ENCODE data around the gene CLDN2.

CLDN2 gene

GRCh38 chrX:106927023-106927422, 6.8 kb downstream of the CLDN2 start:
- H3K36me3 ChIP-seq (ENCODE audit: control insufficient read depth, insufficient read depth, low read length, severe bottlenecking) = no peaks in the 10 kb centered on the region
- H3K4me1 ChIP-seq (ENCODE audit: control insufficient read depth, insufficient read depth, low read length) = peaks cover 9% of the 10 kb centered on the region
- DNase-seq (ENCODE audit: low read depth) = no peak
- H3K9me3 ChIP-seq (ENCODE audit: control insufficient read depth, low read length) = peaks cover 9% of the 10 kb centered on the region
- peaks cover 10% of the 10 kb centered on the region for H3K27me3 ChIP-seq (replicated peaks; ENCODE audit: control insufficient read depth, insufficient read depth, low read length)
- H3K4me3 ChIP-seq (ENCODE audit: low read length) = no peak overlapping the region
- no peak overlapping the region for H3K9ac ChIP-seq (ENCODE audit: low read length)

DNA sequence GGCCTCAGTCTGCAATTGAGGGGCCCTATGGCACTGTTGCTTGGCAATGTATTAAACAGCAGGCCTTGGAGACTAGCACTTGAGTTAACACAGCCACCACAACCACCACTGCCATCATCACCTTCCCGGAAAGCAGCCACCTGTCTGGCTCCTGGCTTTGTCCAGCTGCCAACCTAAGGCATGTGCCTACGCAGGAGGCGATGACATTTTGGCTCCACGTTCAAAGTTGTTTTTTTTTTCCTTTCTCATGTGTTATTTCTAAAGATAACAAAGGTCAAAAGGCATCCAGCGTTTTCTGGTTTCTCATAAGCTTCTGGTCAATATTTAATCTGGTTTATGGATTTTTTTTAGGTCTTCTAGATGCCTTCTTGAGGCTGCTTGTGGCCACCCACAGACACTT, 7.5 kb downstream of the CLDN2 start:
- Histone ChIP-seq H3K4me3 (ENCODE audit: low read length) (no peak overlapping the region), H3K9me3 (ENCODE audit: control insufficient read depth, low read length) (peaks cover 9% of the 10 kb centered on the region), H3K36me3 (ENCODE audit: control insufficient read depth, insufficient read depth, low read length, severe bottlenecking) (no peaks in the 10 kb centered on the region), H3K27me3 (replicated peaks; ENCODE audit: control insufficient read depth, insufficient read depth, low read length) (peaks cover 10% of the 10 kb centered on the region), H3K9ac (ENCODE audit: low read length) (no peak overlapping the region), H3K4me1 (ENCODE audit: control insufficient read depth, insufficient read depth, low read length) (peaks cover 15% of the 10 kb centered on the region)
- DNase-seq (ENCODE audit: low read depth) = no peak

- Histone ChIP-seq H3K9me3 (ENCODE audit: control insufficient read depth, low read length) (peaks cover 9% of the 10 kb centered on the region), H3K9ac (ENCODE audit: low read length) (no peak overlapping the region), H3K36me3 (ENCODE audit: control insufficient read depth, insufficient read depth, low read length, severe bottlenecking) (no peaks in the 10 kb centered on the region), H3K27me3 (replicated peaks; ENCODE audit: control insufficient read depth, insufficient read depth, low read length) (peaks cover 10% of the 10 kb centered on the region), H3K4me3 (ENCODE audit: low read length) (no peak overlapping the region), H3K4me1 (ENCODE audit: control insufficient read depth, insufficient read depth, low read length) (peaks cover 20% of the 10 kb centered on the region)
- DNase-seq (ENCODE audit: low read depth) = no peak
These were observed 8.0 kb downstream of the CLDN2 start for GRCh38 chrX:106928227-106928626.

DNA sequence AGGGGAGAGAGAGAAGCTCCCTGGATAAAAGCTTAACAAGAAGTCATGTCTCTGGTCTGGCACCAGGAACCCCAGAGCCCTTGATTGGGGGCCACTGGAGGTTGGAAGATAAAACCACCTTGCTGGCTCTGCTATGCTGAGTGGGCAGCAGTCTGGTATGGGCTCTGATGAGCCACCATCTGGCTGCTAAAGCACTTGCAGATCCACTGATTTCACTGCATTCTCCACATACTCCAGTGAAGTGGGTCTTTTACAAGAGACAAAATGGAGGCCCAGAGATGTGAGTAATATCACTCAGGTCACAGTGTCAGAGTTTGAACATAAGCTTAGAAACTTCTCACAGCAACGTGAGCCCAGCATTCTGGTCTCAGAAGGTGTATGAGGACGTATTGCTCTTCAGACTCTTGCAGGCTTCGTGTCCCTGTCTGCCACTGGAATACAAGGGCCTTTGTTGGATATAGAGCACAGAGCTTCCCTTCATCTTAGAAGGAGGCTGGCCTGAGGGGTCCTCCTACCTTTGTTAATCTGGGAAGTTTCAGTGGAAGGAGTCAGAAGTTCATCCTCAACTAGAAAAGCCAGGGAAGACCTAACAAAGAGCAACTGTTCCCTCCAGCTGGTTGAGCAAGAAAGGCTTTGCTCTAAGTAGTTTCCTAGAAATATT, 11.8 kb downstream of the CLDN2 start:
- H3K27me3 ChIP-seq (replicated peaks; ENCODE audit: control insufficient read depth, insufficient read depth, low read length) = peaks cover 12% of the 10 kb centered on the region
- no peak for DNase-seq (ENCODE audit: low read depth)
- peaks cover 36% of the 10 kb centered on the region for H3K4me1 ChIP-seq (ENCODE audit: control insufficient read depth, insufficient read depth, low read length)
- H3K36me3 ChIP-seq (ENCODE audit: control insufficient read depth, insufficient read depth, low read length, severe bottlenecking) = no peaks in the 10 kb centered on the region
- H3K4me3 ChIP-seq (ENCODE audit: low read length) = no peak overlapping the region
- H3K9ac ChIP-seq (ENCODE audit: low read length) = peak overlapping the region; percentile 19
- H3K9me3 ChIP-seq (ENCODE audit: control insufficient read depth, low read length) = peaks cover 3% of the 10 kb centered on the region

DNA sequence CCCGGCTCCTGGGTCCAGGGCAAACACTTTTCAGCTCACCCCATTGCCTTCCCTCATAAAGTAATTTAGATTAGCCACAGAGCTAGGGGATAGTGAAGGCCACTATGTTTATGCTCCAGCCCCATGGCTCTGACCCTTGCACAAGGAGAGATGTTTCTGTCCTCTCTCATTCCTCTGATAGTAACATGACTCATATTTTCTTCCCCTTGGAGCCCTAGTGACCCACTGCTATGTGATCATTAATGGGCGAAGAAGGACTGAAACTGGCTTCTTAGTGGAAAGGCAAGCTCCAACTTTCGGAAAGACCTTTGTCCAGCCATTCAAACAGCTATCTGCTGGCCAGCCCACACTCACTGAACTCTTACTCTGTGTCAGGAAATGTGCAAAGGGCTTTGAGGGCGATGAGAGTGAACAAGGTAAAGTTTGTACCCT, 12.3 kb downstream of the CLDN2 start:
- no peak for DNase-seq (ENCODE audit: low read depth)
- H3K27me3 ChIP-seq (replicated peaks; ENCODE audit: control insufficient read depth, insufficient read depth, low read length) = peaks cover 12% of the 10 kb centered on the region
- peaks cover 3% of the 10 kb centered on the region for H3K9me3 ChIP-seq (ENCODE audit: control insufficient read depth, low read length)
- peak overlapping the region; percentile 50 for H3K9ac ChIP-seq (ENCODE audit: low read length)
- H3K4me3 ChIP-seq (ENCODE audit: low read length) = no peak overlapping the region
- H3K4me1 ChIP-seq (ENCODE audit: control insufficient read depth, insufficient read depth, low read length) = peaks cover 36% of the 10 kb centered on the region
- H3K36me3 ChIP-seq (ENCODE audit: control insufficient read depth, insufficient read depth, low read length, severe bottlenecking) = no peaks in the 10 kb centered on the region

DNA sequence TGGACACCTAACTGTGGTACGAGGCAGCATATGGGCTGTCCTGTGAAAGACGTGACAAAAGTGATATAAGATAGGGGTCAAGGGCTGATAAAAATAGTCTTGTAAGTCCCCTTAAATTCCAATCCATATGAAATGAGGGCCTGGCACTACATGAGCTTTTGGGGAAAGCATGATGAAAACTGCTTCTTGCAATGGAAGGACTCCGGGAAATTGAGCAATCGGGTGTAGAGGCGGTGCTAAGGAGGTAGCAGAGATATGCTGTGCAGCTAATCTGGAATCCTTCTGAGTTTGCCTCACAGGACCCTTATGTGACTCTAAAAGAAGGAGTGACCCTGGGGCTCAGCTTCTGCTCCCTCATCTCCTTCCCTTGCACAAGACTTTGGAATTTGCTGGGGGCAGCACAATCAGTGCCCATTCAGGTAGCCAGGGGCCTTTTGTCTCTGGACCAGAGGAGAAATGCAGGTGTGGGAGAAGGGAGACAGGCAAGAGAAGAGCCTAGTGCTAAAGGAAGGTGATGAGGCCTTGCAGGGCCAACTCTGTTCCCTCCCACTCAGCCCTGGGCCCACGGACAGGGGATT, 12.8 kb downstream of the CLDN2 start:
- DNase-seq (ENCODE audit: low read depth) = no peak
- Histone ChIP-seq H3K9ac (ENCODE audit: low read length) (peak overlapping the region; percentile 50), H3K4me1 (ENCODE audit: control insufficient read depth, insufficient read depth, low read length) (peaks cover 36% of the 10 kb centered on the region), H3K27me3 (replicated peaks; ENCODE audit: control insufficient read depth, insufficient read depth, low read length) (peaks cover 12% of the 10 kb centered on the region), H3K36me3 (ENCODE audit: control insufficient read depth, insufficient read depth, low read length, severe bottlenecking) (no peaks in the 10 kb centered on the region), H3K9me3 (ENCODE audit: control insufficient read depth, low read length) (peaks cover 3% of the 10 kb centered on the region), H3K4me3 (ENCODE audit: low read length) (no peak overlapping the region)

DNA sequence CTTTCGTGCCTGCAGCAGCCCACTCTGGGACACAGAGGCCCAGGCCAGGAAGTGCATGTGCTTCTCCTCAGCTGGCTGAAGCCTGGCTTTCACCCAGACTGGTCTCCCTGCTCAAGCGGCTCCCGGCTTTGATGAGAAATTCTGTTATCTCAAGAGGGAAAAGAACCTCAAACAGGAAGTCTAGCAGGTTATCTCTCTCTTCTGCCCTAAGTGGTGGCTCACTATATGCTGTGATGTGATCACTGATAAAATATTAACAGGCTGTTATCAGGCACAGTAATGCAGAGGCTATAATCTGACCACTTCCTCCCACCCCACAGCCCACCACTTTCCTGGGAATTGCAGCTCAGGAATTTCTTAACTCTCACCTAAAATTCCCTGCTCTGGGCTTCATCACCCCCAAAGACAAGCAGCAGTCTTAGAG, 13.3 kb downstream of the CLDN2 start:
- peak overlapping the region; percentile 47 for H3K9ac ChIP-seq (ENCODE audit: low read length)
- no peaks in the 10 kb centered on the region for H3K9me3 ChIP-seq (ENCODE audit: control insufficient read depth, low read length)
- peaks cover 36% of the 10 kb centered on the region for H3K4me1 ChIP-seq (ENCODE audit: control insufficient read depth, insufficient read depth, low read length)
- H3K27me3 ChIP-seq (replicated peaks; ENCODE audit: control insufficient read depth, insufficient read depth, low read length) = peaks cover 12% of the 10 kb centered on the region
- DNase-seq (ENCODE audit: low read depth) = no peak
- no peak overlapping the region for H3K4me3 ChIP-seq (ENCODE audit: low read length)
- no peaks in the 10 kb centered on the region for H3K36me3 ChIP-seq (ENCODE audit: control insufficient read depth, insufficient read depth, low read length, severe bottlenecking)

GRCh38 chrX:106935175-106935574, 15.0 kb downstream of the CLDN2 start:
- H3K9me3 ChIP-seq (ENCODE audit: control insufficient read depth, low read length) = no peaks in the 10 kb centered on the region
- no peak overlapping the region for H3K4me3 ChIP-seq (ENCODE audit: low read length)
- peaks cover 10% of the 10 kb centered on the region for H3K27me3 ChIP-seq (replicated peaks; ENCODE audit: control insufficient read depth, insufficient read depth, low read length)
- no peak overlapping the region for H3K9ac ChIP-seq (ENCODE audit: low read length)
- peaks cover 36% of the 10 kb centered on the region for H3K4me1 ChIP-seq (ENCODE audit: control insufficient read depth, insufficient read depth, low read length)
- no peaks in the 10 kb centered on the region for H3K36me3 ChIP-seq (ENCODE audit: control insufficient read depth, insufficient read depth, low read length, severe bottlenecking)
- no peak for DNase-seq (ENCODE audit: low read depth)

DNA sequence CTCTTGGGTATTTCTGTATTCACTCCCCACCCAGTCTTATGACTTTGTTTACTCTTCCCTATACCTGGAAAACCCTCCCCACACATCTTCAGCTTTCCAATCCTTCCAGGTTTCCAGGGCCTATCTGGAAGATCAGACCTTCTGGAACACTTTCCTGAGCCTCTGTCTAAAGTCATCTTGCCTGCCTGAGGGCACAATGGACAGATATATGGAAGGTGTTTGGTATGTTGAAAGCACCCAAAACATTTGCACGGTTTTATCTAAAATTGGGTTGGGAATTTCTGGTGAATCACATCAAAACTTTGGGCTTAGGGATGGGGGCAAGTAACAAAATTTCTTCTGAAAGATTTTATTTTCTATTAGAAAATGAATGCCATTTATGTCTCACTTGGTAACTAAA, 16.0 kb downstream of the CLDN2 start:
- no peak overlapping the region for H3K4me3 ChIP-seq (ENCODE audit: low read length)
- H3K27me3 ChIP-seq (replicated peaks; ENCODE audit: control insufficient read depth, insufficient read depth, low read length) = peaks cover 14% of the 10 kb centered on the region
- peaks cover 7% of the 10 kb centered on the region for H3K36me3 ChIP-seq (ENCODE audit: control insufficient read depth, insufficient read depth, low read length, severe bottlenecking)
- no peak for DNase-seq (ENCODE audit: low read depth)
- H3K9ac ChIP-seq (ENCODE audit: low read length) = no peak overlapping the region
- H3K9me3 ChIP-seq (ENCODE audit: control insufficient read depth, low read length) = no peaks in the 10 kb centered on the region
- H3K4me1 ChIP-seq (ENCODE audit: control insufficient read depth, insufficient read depth, low read length) = peaks cover 34% of the 10 kb centered on the region

- H3K4me3 ChIP-seq (ENCODE audit: low read length) = no peak overlapping the region
- H3K9ac ChIP-seq (ENCODE audit: low read length) = no peak overlapping the region
- H3K4me1 ChIP-seq (ENCODE audit: control insufficient read depth, insufficient read depth, low read length) = peaks cover 8% of the 10 kb centered on the region
- DNase-seq (ENCODE audit: low read depth) = no peak
- H3K36me3 ChIP-seq (ENCODE audit: control insufficient read depth, insufficient read depth, low read length, severe bottlenecking) = peaks cover 27% of the 10 kb centered on the region
- H3K27me3 ChIP-seq (replicated peaks; ENCODE audit: control insufficient read depth, insufficient read depth, low read length) = peaks cover 33% of the 10 kb centered on the region
- H3K9me3 ChIP-seq (ENCODE audit: control insufficient read depth, low read length) = peaks cover 2% of the 10 kb centered on the region
These were observed 19.4 kb downstream of the CLDN2 start for GRCh38 chrX:106939566-106939965.

DNA sequence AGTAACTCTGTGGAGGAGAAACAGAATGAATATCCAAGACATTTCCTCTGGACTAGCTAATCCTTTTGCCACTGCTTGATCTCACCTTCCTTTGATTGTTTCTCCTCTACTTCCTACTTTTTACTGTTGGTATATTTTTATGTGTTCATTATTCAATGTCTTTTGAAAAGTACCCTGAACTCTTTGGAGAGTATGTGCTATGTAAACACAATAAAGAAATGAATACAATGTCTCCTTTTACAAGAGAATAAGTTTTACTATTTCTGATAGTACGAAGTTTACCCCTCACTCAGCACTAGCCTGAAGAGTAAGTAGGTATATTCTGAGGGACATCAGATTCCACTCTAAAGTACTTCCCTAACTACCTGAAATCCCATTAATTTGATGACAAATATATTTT, 19.9 kb downstream of the CLDN2 start:
- H3K4me3 ChIP-seq (ENCODE audit: low read length) = no peak overlapping the region
- H3K4me1 ChIP-seq (ENCODE audit: control insufficient read depth, insufficient read depth, low read length) = peaks cover 6% of the 10 kb centered on the region
- H3K9ac ChIP-seq (ENCODE audit: low read length) = no peak overlapping the region
- no peak for DNase-seq (ENCODE audit: low read depth)
- peaks cover 2% of the 10 kb centered on the region for H3K9me3 ChIP-seq (ENCODE audit: control insufficient read depth, low read length)
- peaks cover 27% of the 10 kb centered on the region for H3K36me3 ChIP-seq (ENCODE audit: control insufficient read depth, insufficient read depth, low read length, severe bottlenecking)
- peaks cover 33% of the 10 kb centered on the region for H3K27me3 ChIP-seq (replicated peaks; ENCODE audit: control insufficient read depth, insufficient read depth, low read length)

- peaks cover 2% of the 10 kb centered on the region for H3K9me3 ChIP-seq (ENCODE audit: control insufficient read depth, low read length)
- peaks cover 23% of the 10 kb centered on the region for H3K27me3 ChIP-seq (replicated peaks; ENCODE audit: control insufficient read depth, insufficient read depth, low read length)
- DNase-seq (ENCODE audit: low read depth) = no peak
- H3K4me1 ChIP-seq (ENCODE audit: control insufficient read depth, insufficient read depth, low read length) = no peaks in the 10 kb centered on the region
- H3K4me3 ChIP-seq (ENCODE audit: low read length) = no peak overlapping the region
- peaks cover 18% of the 10 kb centered on the region for H3K36me3 ChIP-seq (ENCODE audit: control insufficient read depth, insufficient read depth, low read length, severe bottlenecking)
- H3K9ac ChIP-seq (ENCODE audit: low read length) = no peak overlapping the region
These were observed 26.3 kb downstream of the CLDN2 start for GRCh38 chrX:106946464-106946863.

Measured in adipocyte (in vitro differentiated cells).